HepG2 (cell line): ENCODE measurements around the gene TIGD6. TPM values are rescaled to one million over a fixed set of nuclear protein-coding genes. Genes with fewer than 3 reads are reported as not detected.
A peak's percentile ranks its signal among the peaks of the same experiment; 100 is the strongest.

Experiments used
- ARNT2 ChIP-seq: sonication (generic); formaldehyde crosslinking; IDR thresholded peaks from 2 replicates; pipeline ENCODE4 v1.8.0; 2022; ENCODE audit warnings: mild to moderate bottlenecking, low read depth, missing genetic modification reagents, moderate library complexity
- EZH2 ChIP-seq: conservative IDR thresholded peaks from 2 replicates; pipeline ENCODE4 v1.6.1; 2012; ENCODE audit warnings: mild to moderate bottlenecking, low read depth, low read length, moderate library complexity
- IRF2 ChIP-seq: IDR thresholded peaks from 2 replicates; pipeline ENCODE4 v1.6.1; 2018; ENCODE audit warnings: missing genetic modification reagents, missing compliant biosample characterization
- ISL2 ChIP-seq: sonication (generic); formaldehyde crosslinking; IDR thresholded peaks from 2 replicates; pipeline ENCODE4 v1.5.0; 2020; ENCODE audit warnings: missing genetic modification reagents
- JUN ChIP-seq: sonication (generic); formaldehyde crosslinking; IDR thresholded peaks from 2 replicates; pipeline ENCODE4 v1.4.0; 2020; ENCODE audit warnings: mild to moderate bottlenecking, missing genetic modification reagents
- KDM3A ChIP-seq: IDR thresholded peaks from 2 replicates; pipeline ENCODE4 v1.6.1; 2018; ENCODE audit warnings: low read depth, missing compliant biosample characterization
- KLF13 ChIP-seq: sonication (generic); formaldehyde crosslinking; IDR thresholded peaks from 2 replicates; pipeline ENCODE4 v1.4.0; 2020; ENCODE audit warnings: mild to moderate bottlenecking, missing genetic modification reagents
- KMT2B ChIP-seq: IDR thresholded peaks from 2 replicates; pipeline ENCODE4 v1.6.1; 2016; ENCODE audit warnings: missing genetic modification reagents, missing compliant biosample characterization
- MEIS1 ChIP-seq: sonication (generic); formaldehyde crosslinking; IDR thresholded peaks from 2 replicates; pipeline ENCODE4 v1.9.0; 2021; ENCODE audit warnings: mild to moderate bottlenecking, missing genetic modification reagents, moderate library complexity, borderline replicate concordance
- PRPF4 ChIP-seq: fragments of 200-400 bp; formaldehyde crosslinking; IDR thresholded peaks from 2 replicates; pipeline ENCODE4 v1.6.1; 2016; ENCODE audit warnings: low read length, low read depth; ENCODE audit not compliant: poor library complexity, severe bottlenecking
- RXRA ChIP-seq: sonication (generic); formaldehyde crosslinking; IDR thresholded peaks from 2 replicates; pipeline ENCODE4 v1.5.1; 2020; ENCODE audit warnings: missing genetic modification reagents
- TGIF2 ChIP-seq: IDR thresholded peaks from 2 replicates; pipeline ENCODE4 v1.6.1; 2016; ENCODE audit warnings: control low read depth, missing compliant biosample characterization
- ZMYM4 ChIP-seq: sonication (generic); formaldehyde crosslinking; IDR thresholded peaks from 2 replicates; pipeline ENCODE4 v1.8.1; 2023; ENCODE audit warnings: mild to moderate bottlenecking, missing genetic modification reagents
- ZNF136 ChIP-seq: sonication (generic); formaldehyde crosslinking; IDR thresholded peaks from 2 replicates; pipeline ENCODE4 v1.8.1; 2022; ENCODE audit warnings: low read depth, mild to moderate bottlenecking, moderate library complexity, missing genetic modification reagents
- ZNF20 ChIP-seq: sonication (generic); formaldehyde crosslinking; IDR thresholded peaks from 2 replicates; pipeline ENCODE4 v1.4.0; 2020; ENCODE audit warnings: mild to moderate bottlenecking, moderate library complexity, missing genetic modification reagents
- ZNF260 ChIP-seq: sonication (generic); formaldehyde crosslinking; IDR thresholded peaks from 2 replicates; pipeline ENCODE4 v1.4.0; 2020; ENCODE audit warnings: missing genetic modification reagents, low read depth, mild to moderate bottlenecking, borderline replicate concordance
- ZNF577 ChIP-seq: sonication (generic); formaldehyde crosslinking; IDR thresholded peaks from 2 replicates; pipeline ENCODE4 v1.4.0; 2020; ENCODE audit warnings: mild to moderate bottlenecking, low read depth, missing genetic modification reagents, borderline replicate concordance
- polyA plus RNA-seq, 8 experiments: library from polyadenylated mRNA; depleted of rRNA in 3 of 8; stranded (reverse) in 7 of 8; unstranded in 1 of 8; fragments of >200 nt; fragmentation: Illumina TruSeq in 4 of 8; extraction: Trizol in 4 of 8; gene quantifications; 2 replicates each; pipeline versions ENCODE4 v1.2.1 to v1.2.3, GENCODE V29; 2011 to 2016; ENCODE audit warnings: low read depth in 4 of 8, missing spikeins in 1 of 8, mixed read lengths in 1 of 8; ENCODE audit not compliant: insufficient read depth in 1 of 8
- total RNA-seq, 5 experiments: library from RNA; depleted of rRNA; stranded (reverse); fragments of >200 nt; fragmentation: Illumina TruSeq; extraction: Trizol; gene quantifications; 2 replicates each; pipeline ENCODE4 v1.2.3, GENCODE V29; 2016; ENCODE audit warnings: low read depth in 1 of 5
- TF ChIP-seq, protein P1 (sequence below): sonication (generic); formaldehyde crosslinking; IDR thresholded peaks from 2 replicates; pipeline ENCODE4 v1.5.1; 2020; ENCODE audit warnings: missing genetic modification reagents, mild to moderate bottlenecking, borderline replicate concordance
- TF ChIP-seq, protein P2 (sequence below): sonication (generic); formaldehyde crosslinking; IDR thresholded peaks from 2 replicates; pipeline ENCODE4 v1.4.0; 2020; ENCODE audit warnings: missing genetic modification reagents, borderline replicate concordance
- TF ChIP-seq, protein P3 (sequence below): IDR thresholded peaks from 2 replicates; pipeline ENCODE4 v1.6.1; 2016; ENCODE audit warnings: low read depth, borderline replicate concordance
- TF ChIP-seq, protein P4 (sequence below): sonication (generic); formaldehyde crosslinking; IDR thresholded peaks from 2 replicates; pipeline ENCODE4 v1.8.1; 2023; ENCODE audit warnings: mild to moderate bottlenecking, missing genetic modification reagents
- TF ChIP-seq, protein P5 (sequence below): sonication (generic); formaldehyde crosslinking; IDR thresholded peaks from 2 replicates; pipeline ENCODE4 v1.4.0; 2020; ENCODE audit warnings: mild to moderate bottlenecking, missing genetic modification reagents
- TF ChIP-seq, protein P6 (sequence below): sonication (generic); formaldehyde crosslinking; IDR thresholded peaks from 2 replicates; pipeline ENCODE4 v1.4.0; 2020; ENCODE audit warnings: mild to moderate bottlenecking, missing genetic modification reagents

Gene TIGD6
- total and polyA plus RNA-seq, 2 of the 13 experiments (the other 11 are each of a cell fraction or from before 2014, with no cell fraction given) = 2.1 to 2.9 TPM

DNA sequence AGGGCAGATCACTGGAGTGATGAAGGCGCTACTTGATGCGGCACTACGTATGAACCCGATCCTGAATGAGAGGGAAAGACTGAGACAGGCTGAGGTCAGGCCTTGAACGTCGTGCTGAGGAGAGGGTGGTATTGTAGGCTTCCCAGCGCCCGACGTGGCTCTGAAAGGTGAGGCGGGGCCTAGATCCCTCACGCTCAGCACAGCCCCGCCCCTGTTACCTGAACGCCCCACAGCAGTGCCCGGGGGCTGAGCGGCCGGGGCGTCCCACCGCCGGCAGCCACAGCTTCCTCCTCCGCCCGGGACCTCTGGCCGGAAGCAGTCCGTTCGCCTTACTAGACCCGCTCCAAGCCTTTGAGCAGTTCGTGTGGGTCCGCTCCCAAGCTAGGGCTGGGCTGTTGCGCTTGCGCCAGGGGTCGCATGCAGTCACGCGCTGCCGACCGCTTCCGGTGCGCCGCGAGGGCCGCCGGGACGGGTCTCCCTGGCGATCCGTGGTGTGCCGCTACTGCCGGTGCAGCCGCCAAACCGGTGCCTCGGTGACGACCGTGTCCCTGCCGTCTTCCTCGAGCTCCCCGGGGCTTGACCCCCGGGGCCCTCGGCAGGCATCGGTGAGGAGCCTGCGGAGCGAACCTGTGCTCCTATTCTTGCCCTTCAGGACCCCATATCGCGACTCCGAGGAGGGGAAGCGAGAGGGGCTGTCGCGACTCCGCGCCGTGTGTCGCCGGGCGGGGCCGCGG lies at the start of gene TIGD6, which contains the start of gene HMGXB3 (continued):
- TF ChIP-seq JUN (CRISPR knock-in tag) (peak; percentile 53; the same call in 1 of the 2 replicates), KLF13 (CRISPR knock-in tag) (no peak), ZNF577 (CRISPR knock-in tag) (no peak), ZNF20 (CRISPR knock-in tag) (no peak), ZMYM4 (CRISPR knock-in tag) (peak; percentile 93), ZNF260 (CRISPR knock-in tag) (no peak), PRPF4 (no peak), EZH2 (no peak), KMT2B (CRISPR knock-in tag) (peak; percentile 96), KDM3A (CRISPR knock-in tag) (peak; percentile 97), RXRA (CRISPR knock-in tag) (peak; percentile 92), ARNT2 (CRISPR knock-in tag) (peak; percentile 93), MEIS1 (peak; percentile 82), TGIF2 (CRISPR knock-in tag) (no peak; the same call in none of the 2 replicates), ZNF136 (no peak; the same call in 1 of the 2 replicates), ISL2 (peak; percentile 69; the same call in 1 of the 2 replicates), IRF2 (peak; percentile 99)
- TF ChIP-seq, protein P1, sequence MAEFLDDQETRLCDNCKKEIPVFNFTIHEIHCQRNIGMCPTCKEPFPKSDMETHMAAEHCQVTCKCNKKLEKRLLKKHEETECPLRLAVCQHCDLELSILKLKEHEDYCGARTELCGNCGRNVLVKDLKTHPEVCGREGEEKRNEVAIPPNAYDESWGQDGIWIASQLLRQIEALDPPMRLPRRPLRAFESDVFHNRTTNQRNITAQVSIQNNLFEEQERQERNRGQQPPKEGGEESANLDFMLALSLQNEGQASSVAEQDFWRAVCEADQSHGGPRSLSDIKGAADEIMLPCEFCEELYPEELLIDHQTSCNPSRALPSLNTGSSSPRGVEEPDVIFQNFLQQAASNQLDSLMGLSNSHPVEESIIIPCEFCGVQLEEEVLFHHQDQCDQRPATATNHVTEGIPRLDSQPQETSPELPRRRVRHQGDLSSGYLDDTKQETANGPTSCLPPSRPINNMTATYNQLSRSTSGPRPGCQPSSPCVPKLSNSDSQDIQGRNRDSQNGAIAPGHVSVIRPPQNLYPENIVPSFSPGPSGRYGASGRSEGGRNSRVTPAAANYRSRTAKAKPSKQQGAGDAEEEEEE (CRISPR knock-in tag) = no peak
- TF ChIP-seq, protein P2, sequence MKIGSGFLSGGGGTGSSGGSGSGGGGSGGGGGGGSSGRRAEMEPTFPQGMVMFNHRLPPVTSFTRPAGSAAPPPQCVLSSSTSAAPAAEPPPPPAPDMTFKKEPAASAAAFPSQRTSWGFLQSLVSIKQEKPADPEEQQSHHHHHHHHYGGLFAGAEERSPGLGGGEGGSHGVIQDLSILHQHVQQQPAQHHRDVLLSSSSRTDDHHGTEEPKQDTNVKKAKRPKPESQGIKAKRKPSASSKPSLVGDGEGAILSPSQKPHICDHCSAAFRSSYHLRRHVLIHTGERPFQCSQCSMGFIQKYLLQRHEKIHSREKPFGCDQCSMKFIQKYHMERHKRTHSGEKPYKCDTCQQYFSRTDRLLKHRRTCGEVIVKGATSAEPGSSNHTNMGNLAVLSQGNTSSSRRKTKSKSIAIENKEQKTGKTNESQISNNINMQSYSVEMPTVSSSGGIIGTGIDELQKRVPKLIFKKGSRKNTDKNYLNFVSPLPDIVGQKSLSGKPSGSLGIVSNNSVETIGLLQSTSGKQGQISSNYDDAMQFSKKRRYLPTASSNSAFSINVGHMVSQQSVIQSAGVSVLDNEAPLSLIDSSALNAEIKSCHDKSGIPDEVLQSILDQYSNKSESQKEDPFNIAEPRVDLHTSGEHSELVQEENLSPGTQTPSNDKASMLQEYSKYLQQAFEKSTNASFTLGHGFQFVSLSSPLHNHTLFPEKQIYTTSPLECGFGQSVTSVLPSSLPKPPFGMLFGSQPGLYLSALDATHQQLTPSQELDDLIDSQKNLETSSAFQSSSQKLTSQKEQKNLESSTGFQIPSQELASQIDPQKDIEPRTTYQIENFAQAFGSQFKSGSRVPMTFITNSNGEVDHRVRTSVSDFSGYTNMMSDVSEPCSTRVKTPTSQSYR = 0 out of 2 replicates have a peak, but pooled peaks have one; percentile 26
- TF ChIP-seq, protein P3, sequence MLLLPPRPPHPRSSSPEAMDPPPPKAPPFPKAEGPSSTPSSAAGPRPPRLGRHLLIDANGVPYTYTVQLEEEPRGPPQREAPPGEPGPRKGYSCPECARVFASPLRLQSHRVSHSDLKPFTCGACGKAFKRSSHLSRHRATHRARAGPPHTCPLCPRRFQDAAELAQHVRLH (CRISPR knock-in tag) = peak; percentile 84; the same call in 1 of the 2 replicates
- TF ChIP-seq, protein P4, sequence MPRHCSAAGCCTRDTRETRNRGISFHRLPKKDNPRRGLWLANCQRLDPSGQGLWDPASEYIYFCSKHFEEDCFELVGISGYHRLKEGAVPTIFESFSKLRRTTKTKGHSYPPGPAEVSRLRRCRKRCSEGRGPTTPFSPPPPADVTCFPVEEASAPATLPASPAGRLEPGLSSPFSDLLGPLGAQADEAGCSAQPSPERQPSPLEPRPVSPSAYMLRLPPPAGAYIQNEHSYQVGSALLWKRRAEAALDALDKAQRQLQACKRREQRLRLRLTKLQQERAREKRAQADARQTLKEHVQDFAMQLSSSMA (CRISPR knock-in tag) = peak; percentile 92
- TF ChIP-seq, protein P5, sequence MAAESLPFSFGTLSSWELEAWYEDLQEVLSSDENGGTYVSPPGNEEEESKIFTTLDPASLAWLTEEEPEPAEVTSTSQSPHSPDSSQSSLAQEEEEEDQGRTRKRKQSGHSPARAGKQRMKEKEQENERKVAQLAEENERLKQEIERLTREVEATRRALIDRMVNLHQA (CRISPR knock-in tag) = no peak
- TF ChIP-seq, protein P6, sequence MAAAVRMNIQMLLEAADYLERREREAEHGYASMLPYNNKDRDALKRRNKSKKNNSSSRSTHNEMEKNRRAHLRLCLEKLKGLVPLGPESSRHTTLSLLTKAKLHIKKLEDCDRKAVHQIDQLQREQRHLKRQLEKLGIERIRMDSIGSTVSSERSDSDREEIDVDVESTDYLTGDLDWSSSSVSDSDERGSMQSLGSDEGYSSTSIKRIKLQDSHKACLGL = peak; percentile 49; the same call in 1 of the 2 replicates
